GM19438 (cell line): ENCODE results near the gene KIF16B.
"Not testable (repeated sequence)": the region's sequence is repeated elsewhere in the genome, so short reads cannot be mapped to it uniquely, and the experiment has no call there.

ENCODE experiments used
- ATAC-seq: cut with Tn5 transposase; IDR thresholded peaks from one replicate; pipeline ENCODE4 v1.9.1; 2021; ENCODE audit warnings: low read depth; ENCODE audit not compliant: unreplicated experiment

The KIF16B gene

GRCh38 chr20:16526433-16527380, 46.5 kb downstream of the KIF16B start:
- no peak for ATAC-seq

- not testable (repeated sequence) for ATAC-seq
Measured at GRCh38 chr20:16522651-16523050, 50.6 kb downstream of the KIF16B start.

GRCh38 chr20:16520154-16520553, 53.1 kb downstream of the KIF16B start:
- no peak for ATAC-seq

- ATAC-seq = not testable (repeated sequence)
Measured at GRCh38 chr20:16519673-16520072, 53.6 kb downstream of the KIF16B start.

- ATAC-seq = no peak
Measured at GRCh38 chr20:16518784-16519084, 54.5 kb downstream of the KIF16B start.

GRCh38 chr20:16517946-16518783, 55.1 kb downstream of the KIF16B start:
- ATAC-seq = no peak

GRCh38 chr20:16516794-16517193, 56.5 kb downstream of the KIF16B start:
- ATAC-seq = no peak

GRCh38 chr20:16515046-16515445, 58.2 kb downstream of the KIF16B start:
- ATAC-seq = no peak

GRCh38 chr20:16514140-16514539, 59.1 kb downstream of the KIF16B start:
- no peak for ATAC-seq

- ATAC-seq = no peak
Measured at GRCh38 chr20:16505894-16506293, 67.4 kb downstream of the KIF16B start.

GRCh38 chr20:16501301-16501700, 71.9 kb downstream of the KIF16B start:
- ATAC-seq = no peak

GRCh38 chr20:16500197-16500596, 73.1 kb downstream of the KIF16B start:
- no peak for ATAC-seq

- ATAC-seq = no peak
Measured at GRCh38 chr20:16498526-16499253, 74.6 kb downstream of the KIF16B start.

- ATAC-seq = no peak
Measured at GRCh38 chr20:16497896-16498295, 75.4 kb downstream of the KIF16B start.

GRCh38 chr20:16493486-16493885, 79.8 kb downstream of the KIF16B start:
- ATAC-seq = no peak

- ATAC-seq = no peak
Measured at GRCh38 chr20:16491294-16491905, 81.8 kb downstream of the KIF16B start.

- ATAC-seq = no peak
Measured at GRCh38 chr20:16490696-16491095, 82.6 kb downstream of the KIF16B start.

- ATAC-seq = no peak
Measured at GRCh38 chr20:16488616-16489015, 84.6 kb downstream of the KIF16B start.

GRCh38 chr20:16488086-16488485, 85.2 kb downstream of the KIF16B start:
- ATAC-seq = no peak

- no peak for ATAC-seq
Measured at GRCh38 chr20:16486532-16486931, 86.7 kb downstream of the KIF16B start.
